HFFc6 (cell line): Measurements from ENCODE around the gene CREB5. TPM values are rescaled to one million over a fixed set of nuclear protein-coding genes. Genes with fewer than 3 reads are reported as not detected.

Experiments used
- DNase-seq: peaks from one replicate; pipeline ENCODE4 v3.0.0-alpha.2; 2018
- H3K27ac Mint-ChIP-seq: 2 replicates; pipeline ENCODE4 v1.8.0; 2020; ENCODE audit warnings: mild to moderate bottlenecking, mixed read lengths
- H3K27me3 Mint-ChIP-seq: 2 replicates; pipeline ENCODE4 v1.8.0; 2021; ENCODE audit warnings: mild to moderate bottlenecking, moderate library complexity, mixed read lengths; ENCODE audit not compliant: insufficient read depth
- H3K36me3 Mint-ChIP-seq: 2 replicates; pipeline ENCODE4 v1.8.0; 2021; ENCODE audit warnings: low read depth, mixed read lengths
- H3K4me1 Mint-ChIP-seq: 2 replicates; pipeline ENCODE4 v1.8.0; 2020; ENCODE audit warnings: low read depth, mixed read lengths
- H3K4me3 Mint-ChIP-seq: 2 replicates; pipeline ENCODE4 v1.8.0; 2020; ENCODE audit warnings: mild to moderate bottlenecking, moderate library complexity, mixed read lengths
- H3K9me3 Mint-ChIP-seq: 2 replicates; pipeline ENCODE4 v1.8.0; 2020; ENCODE audit warnings: mild to moderate bottlenecking, mixed read lengths
- CTCF ChIP-seq: fragments of 200-600 bp; sonication (generic); IDR thresholded peaks from 2 replicates; pipeline ENCODE4 v1.5.0; 2021; ENCODE audit warnings: antibody characterized with exemption, mild to moderate bottlenecking
- total RNA-seq, 6 experiments: library from RNA; stranded (reverse); fragmentation: NEBNext Ultra II Directional; extraction: Animal tissue kit (Norgen Biotek cat#: 25700); gene quantifications; 2 replicates in 1 of 6; 3 replicates in 5 of 6; pipeline ENCODE4 v1.2.3, GENCODE V29; 2021

Gene CREB5
- total RNA-seq, 6 experiments from 2014 or later, result 0.60 to 0.90 (median 0.79) TPM

GRCh38 chr7:28418966-28419365 lies 6.6 kb downstream of the CREB5 start:
- no peak for DNase-seq
- H3K36me3 Mint-ChIP-seq, result no peaks in the 10 kb centered on the region
- H3K4me3 Mint-ChIP-seq, result no peak overlapping the region
- H3K27me3 Mint-ChIP-seq, result peaks cover 3% of the 10 kb centered on the region; the same call in 1 of the 2 replicates
- H3K9me3 Mint-ChIP-seq, result no peaks in the 10 kb centered on the region
- no peak for TF ChIP-seq CTCF
- no peaks in the 10 kb centered on the region for H3K4me1 Mint-ChIP-seq
- no peak overlapping the region for H3K27ac Mint-ChIP-seq

DNA sequence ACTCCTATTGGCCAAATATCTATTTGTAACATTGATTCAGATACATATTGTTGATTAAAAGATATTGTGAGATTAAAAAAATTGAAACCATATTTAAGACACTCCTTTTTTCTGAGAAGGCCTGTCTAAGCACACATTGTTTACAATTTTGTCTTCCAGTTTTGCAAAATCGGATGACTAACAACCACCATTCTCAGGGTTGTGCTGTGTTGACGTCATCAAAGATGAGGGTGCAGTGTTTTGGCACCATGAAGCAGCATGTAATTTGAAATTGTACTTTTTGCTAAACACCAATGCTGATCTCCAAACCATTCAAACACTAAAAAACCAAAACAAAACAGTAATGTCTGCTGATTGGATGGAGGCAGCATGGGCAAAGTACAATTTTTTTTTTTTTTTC lies 7.4 kb downstream of the CREB5 start:
- DNase-seq, result peak; percentile 24
- TF ChIP-seq CTCF, result no peak
- Mint-ChIP-seq H3K27ac (no peak overlapping the region), H3K27me3 (peaks cover 3% of the 10 kb centered on the region; the same call in 1 of the 2 replicates), H3K4me1 (no peaks in the 10 kb centered on the region), H3K9me3 (no peaks in the 10 kb centered on the region), H3K4me3 (no peak overlapping the region), H3K36me3 (no peaks in the 10 kb centered on the region)

DNA sequence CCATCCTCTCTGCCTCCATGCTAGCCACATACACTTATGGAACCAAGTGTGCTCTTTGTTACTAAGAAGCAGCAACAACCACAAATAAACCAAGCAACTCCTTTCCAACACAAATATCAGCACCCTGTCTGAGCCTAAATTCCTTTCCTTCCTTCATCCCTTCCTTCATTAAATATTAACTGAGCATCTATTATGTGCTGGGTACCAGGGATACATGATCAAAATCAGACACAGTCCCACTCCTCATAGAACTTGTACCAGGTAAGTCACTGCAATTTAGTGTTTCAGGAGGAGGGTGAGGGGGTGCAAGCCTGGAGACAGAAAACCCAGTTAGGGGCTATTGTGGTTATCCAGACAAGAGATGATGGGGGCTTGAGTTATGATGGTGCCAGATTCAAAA lies 10.8 kb downstream of the CREB5 start:
- TF ChIP-seq CTCF, result no peak
- H3K27ac Mint-ChIP-seq, result no peak overlapping the region
- no peaks in the 10 kb centered on the region for H3K9me3 Mint-ChIP-seq
- no peaks in the 10 kb centered on the region; the same call in 1 of the 2 replicates for H3K27me3 Mint-ChIP-seq
- no peaks in the 10 kb centered on the region for H3K4me1 Mint-ChIP-seq
- H3K36me3 Mint-ChIP-seq, result no peaks in the 10 kb centered on the region
- DNase-seq, result no peak
- no peak overlapping the region for H3K4me3 Mint-ChIP-seq

DNA sequence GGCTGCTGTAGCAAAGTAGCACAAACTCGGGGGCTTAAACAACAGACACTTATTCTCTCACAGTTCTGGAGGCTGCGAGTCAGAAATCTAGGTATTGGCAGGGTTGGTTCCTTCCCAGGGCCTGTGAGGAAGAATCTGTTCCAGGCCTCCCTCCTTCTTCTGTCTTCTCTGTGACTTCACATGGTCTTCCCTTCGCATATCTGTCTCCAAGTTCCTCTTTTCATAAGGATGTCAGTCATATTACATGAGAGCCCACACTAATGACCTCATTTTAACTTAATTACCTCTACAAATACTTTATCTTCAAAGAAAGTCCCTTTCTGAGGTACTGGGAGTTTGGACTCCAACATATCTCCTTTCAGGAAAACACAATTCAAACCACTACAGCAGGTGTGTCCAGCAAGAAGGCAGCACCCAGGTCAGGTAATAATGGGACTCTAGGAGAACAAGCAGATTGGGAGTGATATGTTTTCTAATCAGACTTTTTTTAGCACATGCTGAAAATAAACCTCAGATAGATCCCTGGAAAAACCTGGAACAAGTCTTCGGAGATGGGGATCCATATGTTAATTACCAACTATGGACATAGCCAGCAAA lies 11.7 kb downstream of the CREB5 start:
- Mint-ChIP-seq H3K27ac (no peak overlapping the region), H3K9me3 (no peaks in the 10 kb centered on the region), H3K4me1 (no peaks in the 10 kb centered on the region), H3K4me3 (no peak overlapping the region), H3K27me3 (no peaks in the 10 kb centered on the region; the same call in 1 of the 2 replicates), H3K36me3 (no peaks in the 10 kb centered on the region)
- no peak for TF ChIP-seq CTCF
- no peak for DNase-seq

DNA sequence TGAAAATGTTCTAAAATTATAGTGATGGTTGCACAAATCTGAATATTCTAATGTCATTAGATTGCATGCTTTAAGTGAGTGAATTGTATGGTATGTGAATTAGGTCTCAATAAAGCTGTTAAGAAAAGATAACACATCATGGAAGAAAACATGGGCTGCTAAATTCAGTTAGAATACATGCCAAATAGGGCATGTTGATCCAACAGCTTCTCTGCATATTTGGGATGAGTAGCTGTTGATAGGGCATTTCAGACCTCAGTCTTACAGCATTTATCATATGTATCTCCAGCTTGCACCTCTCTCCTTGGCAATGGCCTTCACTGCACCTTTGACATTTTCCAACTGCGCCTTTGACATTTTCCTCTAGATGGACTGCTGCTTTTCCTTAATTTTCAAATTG lies 13.2 kb downstream of the CREB5 start:
- Mint-ChIP-seq H3K4me1 (no peaks in the 10 kb centered on the region), H3K9me3 (no peaks in the 10 kb centered on the region), H3K4me3 (no peak overlapping the region), H3K36me3 (no peaks in the 10 kb centered on the region), H3K27me3 (no peaks in the 10 kb centered on the region; the same call in 1 of the 2 replicates), H3K27ac (no peak overlapping the region)
- no peak for TF ChIP-seq CTCF
- no peak for DNase-seq
